ENCODE results near the gene BRSK1. TPM values are rescaled to one million over a fixed set of nuclear protein-coding genes. Genes with fewer than 3 reads are reported as not detected.

BRSK1 gene
- total RNA-seq (2022; extraction: Qiagen RNA extraction), result 2.1 to 4.9 TPM (median 3.1 TPM) in 5 replicates

DNA sequence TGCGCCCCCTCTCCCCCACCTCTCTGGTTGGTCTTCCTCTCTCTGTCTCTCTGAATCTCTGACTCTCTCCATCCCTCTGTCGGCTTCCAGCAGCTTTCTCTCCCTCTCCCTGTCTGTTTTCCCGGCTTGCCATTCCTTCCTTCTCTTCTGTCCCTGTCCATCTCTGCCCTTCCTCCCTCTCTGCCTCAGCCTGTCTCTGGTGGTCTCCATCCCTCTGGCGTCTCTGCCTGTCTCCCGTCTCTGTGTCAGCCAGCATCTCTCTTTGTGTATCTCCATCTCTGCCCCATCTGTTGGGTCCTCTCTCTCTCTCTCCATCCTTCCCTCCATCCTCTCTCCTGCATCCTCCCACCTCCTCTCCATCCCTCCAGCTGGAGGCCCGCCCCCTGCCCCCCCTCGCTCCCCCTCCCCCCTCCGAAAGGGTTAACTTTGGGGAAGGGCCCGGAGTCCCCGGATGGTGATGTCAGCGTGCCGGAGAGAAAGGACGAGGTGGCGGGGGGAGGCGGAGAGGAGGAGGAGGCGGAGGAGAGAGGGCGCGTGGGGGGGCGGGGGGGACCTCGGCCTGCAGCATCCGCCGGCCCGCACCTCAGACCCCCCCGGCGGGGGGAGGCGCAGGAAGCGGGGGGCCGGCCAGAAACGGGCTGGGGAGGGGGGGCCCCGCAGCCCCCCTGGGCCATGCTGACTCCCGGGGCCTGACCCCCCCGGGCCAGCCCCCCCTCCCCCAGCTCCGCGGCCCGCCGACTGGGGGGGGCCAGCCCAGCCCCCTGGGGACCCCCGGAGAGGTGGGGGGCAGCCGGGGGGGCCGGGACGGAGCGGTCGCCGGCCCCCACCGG, at the start of gene BRSK1:
Gene BRSK1 (plus strand): TSS at position 450 of the 830 bp plus-strand sequence. CDS start 446 bp downstream, outside the sequence.

DNA sequence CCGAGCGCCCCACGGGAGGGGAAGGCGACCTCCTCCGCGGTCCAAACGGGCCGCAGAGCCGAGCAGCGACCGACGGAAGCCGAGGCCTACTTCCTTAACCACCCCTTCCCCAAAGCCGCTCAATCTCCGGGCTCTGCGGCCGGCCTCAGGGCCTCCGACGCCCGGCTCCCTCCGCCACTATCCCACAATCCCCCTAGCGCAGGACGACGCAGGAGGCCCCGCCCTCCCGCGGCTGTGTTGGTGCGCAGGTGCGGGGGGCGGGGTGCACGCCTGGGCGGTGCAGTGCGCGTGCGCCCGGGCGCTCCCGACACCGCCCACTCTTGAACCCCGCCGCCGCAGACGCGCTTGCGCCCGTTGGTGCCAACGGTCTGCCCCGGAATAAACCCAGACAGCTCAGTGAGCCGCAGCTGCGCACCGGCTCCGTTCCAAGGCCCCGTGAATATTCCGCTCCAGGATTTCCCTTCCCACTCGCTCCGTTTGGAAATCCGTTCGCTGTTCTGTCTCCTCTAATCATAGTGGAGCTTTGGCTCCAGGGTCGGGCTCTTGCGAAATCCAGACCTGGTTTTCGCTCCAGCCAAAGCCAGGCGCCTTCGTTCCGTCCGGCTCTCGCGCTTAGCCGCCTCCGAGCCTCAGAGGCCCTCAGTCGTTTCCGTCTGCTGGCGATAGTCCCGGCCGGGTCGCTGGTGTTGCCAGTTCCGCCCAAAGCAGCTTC, 24.8 kb upstream of the BRSK1 start, which contains the start of gene PPP6R1:
Gene PPP6R1 (minus strand): TSS at position 190 of the 712 bp plus-strand sequence. CDS start 11,914 bp downstream, outside the sequence.

DNA sequence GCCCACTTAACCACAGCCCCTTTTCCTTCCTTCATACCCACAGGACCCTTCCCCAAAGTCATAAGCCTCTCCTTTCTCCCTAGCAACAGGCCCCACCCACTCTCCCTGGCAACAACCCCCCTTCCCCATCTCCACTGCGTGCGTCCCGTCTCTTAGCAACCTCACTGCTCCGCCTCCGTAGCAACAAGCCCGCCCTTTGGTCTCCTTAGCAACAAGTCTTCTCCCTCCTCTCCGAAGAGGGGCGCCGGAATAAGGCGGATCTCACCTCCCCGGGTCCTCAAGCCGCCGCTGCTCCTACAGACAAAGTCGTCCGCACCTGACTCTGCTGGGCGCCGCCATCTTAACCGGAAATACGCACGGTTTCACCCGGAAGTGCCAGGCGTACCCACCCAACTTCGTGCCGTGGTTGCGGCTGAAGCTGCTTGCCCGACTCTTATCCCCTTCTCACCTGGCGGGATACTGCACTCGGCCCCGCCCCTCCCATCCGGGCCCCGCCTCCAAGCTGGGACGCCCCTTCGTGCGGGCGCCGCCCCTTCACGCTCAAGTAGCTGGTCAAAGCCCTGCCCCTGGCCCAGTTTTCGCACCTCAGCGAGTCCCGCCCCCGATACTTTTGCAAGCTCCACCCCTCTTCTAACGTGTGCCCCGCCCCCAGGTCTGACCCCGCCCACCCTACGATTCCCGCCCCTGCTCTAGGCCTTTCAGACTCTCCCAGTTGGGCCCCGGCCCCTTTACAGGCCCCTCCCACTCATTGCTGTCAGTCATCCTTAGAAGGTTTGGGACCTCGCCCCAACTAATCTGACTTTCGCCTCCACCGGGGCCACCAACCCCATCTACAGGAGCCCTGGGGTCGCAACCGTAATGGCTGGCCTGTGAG, 3.8 kb upstream of the BRSK1 start, which contains the start of gene HSPBP1:
Gene HSPBP1 (minus strand): TSS at position 341 of the 874 bp plus-strand sequence. CDS start 502 bp downstream, outside the sequence.

DNA sequence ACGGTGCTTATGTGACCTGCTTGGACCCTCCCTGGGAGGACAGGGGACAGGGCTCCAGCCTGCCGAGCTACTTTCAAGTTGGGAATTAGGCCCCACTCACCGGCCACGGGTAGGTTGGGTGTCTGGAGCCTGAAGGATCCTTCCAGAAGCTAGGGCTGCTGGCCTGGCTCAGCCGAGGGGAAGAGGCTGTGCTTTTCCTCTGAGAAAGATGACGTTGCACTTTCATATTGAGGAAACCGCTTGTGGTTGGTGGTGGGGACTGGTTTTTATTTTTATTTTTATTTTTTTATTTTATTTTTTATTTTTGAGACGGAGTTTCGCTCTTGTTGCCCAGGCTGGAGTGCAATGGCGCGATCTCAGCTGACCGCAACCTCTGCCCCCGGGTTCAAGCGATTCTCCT, 41.4 kb downstream of the BRSK1 start, which contains the start of gene TMEM150B:
Gene TMEM150B (minus strand): TSS at position 170 of the 400 bp plus-strand sequence. CDS start 4,305 bp downstream, outside the sequence.

DNA sequence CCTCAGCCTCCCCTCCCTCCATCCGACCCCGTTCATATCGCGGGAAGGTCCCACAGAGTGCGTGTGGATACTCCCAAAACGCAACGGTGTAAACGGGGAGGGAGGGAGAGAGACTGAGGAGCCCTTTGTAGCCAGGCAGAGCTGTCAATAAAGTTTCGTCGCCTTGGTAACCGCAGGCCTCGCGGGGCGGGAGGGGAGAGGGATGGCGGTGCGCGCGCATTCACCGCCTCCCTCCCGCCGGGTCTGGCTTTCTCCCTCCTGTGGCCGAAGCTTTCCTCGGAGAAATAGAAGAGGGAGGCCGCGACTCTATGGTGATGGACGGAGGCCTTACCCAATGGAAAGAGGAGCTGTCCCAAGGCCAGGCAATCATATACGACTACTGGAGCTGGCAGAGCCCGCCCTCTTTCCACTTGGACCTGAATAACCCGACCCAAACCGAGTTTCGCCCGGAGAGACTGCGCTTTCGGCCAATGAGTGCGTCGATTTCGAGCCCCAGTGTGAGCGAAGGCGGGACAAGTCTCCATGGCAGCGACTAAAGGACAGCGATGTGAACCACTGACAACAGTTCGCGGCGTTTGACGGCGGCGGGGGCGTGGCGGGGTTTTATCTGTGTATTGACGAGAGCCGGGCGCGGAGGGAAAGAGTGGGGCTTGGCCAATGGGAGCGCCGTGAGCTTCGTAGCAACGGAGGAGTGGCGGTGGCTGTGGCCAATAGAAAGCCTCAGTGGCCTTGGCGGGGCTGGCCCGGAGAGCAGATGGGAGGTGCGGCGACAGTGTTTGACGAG, 55.5 kb downstream of the BRSK1 start, which contains the start of gene KMT5C:
Gene KMT5C (plus strand): TSS at position 772 of the 784 bp plus-strand sequence. CDS start 2,061 bp downstream, outside the sequence.

DNA sequence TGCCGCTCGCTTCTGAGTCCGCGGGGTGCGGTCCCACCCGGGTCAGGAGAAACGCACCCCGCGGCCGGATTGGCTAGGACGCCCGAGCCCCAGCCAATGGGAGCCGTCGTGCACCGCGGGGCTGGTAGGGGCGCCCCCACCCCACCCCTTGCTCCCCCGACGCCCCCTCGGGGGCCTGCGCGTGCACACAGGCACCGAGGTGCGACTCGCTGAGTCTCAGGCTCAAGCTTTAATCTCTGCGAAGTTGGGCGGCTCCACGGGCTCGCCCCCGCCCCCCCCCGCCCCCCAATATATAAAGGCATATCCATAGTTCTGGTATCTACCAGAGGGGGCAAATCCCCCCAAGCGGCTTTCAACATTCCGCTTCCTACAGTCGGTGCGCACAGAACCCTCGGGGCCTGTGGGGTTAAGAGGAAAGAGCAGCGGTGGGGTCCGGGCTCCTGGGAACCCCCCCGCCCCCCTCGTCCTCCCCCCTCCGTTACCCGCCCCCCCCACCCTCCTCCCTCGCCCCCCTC, 71.0 kb downstream of the BRSK1 start, which contains the start of gene COX6B2:
Gene COX6B2 (minus strand): TSS at position 22 of the 515 bp plus-strand sequence. CDS start 198 bp downstream, outside the sequence.

Other genes starting within 250 kb of the BRSK1 start
- 0.13 to 0.27 TPM (median 0.18 TPM) in 4 of 5 replicates, not detected in the other for gene GP6, start 245.7 kb upstream of the BRSK1 start, total RNA-seq (2022; extraction: Qiagen RNA extraction)
- gene RDH13, start 220.8 kb upstream of the BRSK1 start, total RNA-seq (2022; extraction: Qiagen RNA extraction), result 15.4 to 23.5 TPM (median 22.0 TPM) in 5 replicates
- 2.9 to 5.9 TPM (median 5.1 TPM) in 5 replicates for gene EPS8L1, start 208.1 kb upstream of the BRSK1 start, total RNA-seq (2022; extraction: Qiagen RNA extraction)
- gene PPP1R12C, start 166.4 kb upstream of the BRSK1 start, total RNA-seq (2022; extraction: Qiagen RNA extraction), result 48.3 to 84.2 TPM (median 76.7 TPM) in 5 replicates
- gene TNNT1, start 134.8 kb upstream of the BRSK1 start, total RNA-seq (2022; extraction: Qiagen RNA extraction), result 124 to 145 TPM (median 127 TPM) in 5 replicates
- 6.4 to 9.5 TPM (median 8.1 TPM) in 5 replicates for gene TNNI3, start 126.3 kb upstream of the BRSK1 start, total RNA-seq (2022; extraction: Qiagen RNA extraction)
- 3.2 to 7.0 TPM (median 5.7 TPM) in 5 replicates for gene DNAAF3, start 117.4 kb upstream of the BRSK1 start, total RNA-seq (2022; extraction: Qiagen RNA extraction)
- 1.4 to 3.7 TPM (median 2.6 TPM) in 5 replicates for gene SYT5, start 103.7 kb upstream of the BRSK1 start, total RNA-seq (2022; extraction: Qiagen RNA extraction)
- gene PTPRH, start 74.5 kb upstream of the BRSK1 start, total RNA-seq (2022; extraction: Qiagen RNA extraction), result 3.1 to 4.5 TPM (median 3.9 TPM) in 5 replicates
- 2.5 to 4.7 TPM (median 3.8 TPM) in 5 replicates for gene TMEM86B, start 55.2 kb upstream of the BRSK1 start, total RNA-seq (2022; extraction: Qiagen RNA extraction)
- gene PPP6R1, start 25.0 kb upstream of the BRSK1 start, total RNA-seq (2022; extraction: Qiagen RNA extraction), result 75.8 to 120 TPM (median 119 TPM) in 5 replicates
- gene HSPBP1, start 3.9 kb upstream of the BRSK1 start, total RNA-seq (2022; extraction: Qiagen RNA extraction), result 119 to 129 TPM (median 124 TPM) in 5 replicates
- gene TMEM150B, start 41.3 kb downstream of the BRSK1 start, total RNA-seq (2022; extraction: Qiagen RNA extraction), result not detected in 5 replicates
- gene KMT5C, start 55.9 kb downstream of the BRSK1 start, total RNA-seq (2022; extraction: Qiagen RNA extraction), result 3.2 to 5.5 TPM (median 4.9 TPM) in 5 replicates
- gene COX6B2, start 70.7 kb downstream of the BRSK1 start, total RNA-seq (2022; extraction: Qiagen RNA extraction), result 0.75 to 1.2 TPM (median 0.91 TPM) in 5 replicates
- gene GARIN5B, start 79.3 kb downstream of the BRSK1 start, total RNA-seq (2022; extraction: Qiagen RNA extraction), result 0.08 to 0.22 TPM (median 0.15 TPM) in 5 replicates
- gene IL11, start 86.5 kb downstream of the BRSK1 start, total RNA-seq (2022; extraction: Qiagen RNA extraction), result 8.4 to 11.3 TPM (median 8.6 TPM) in 5 replicates
- gene TMEM190, start 92.8 kb downstream of the BRSK1 start, total RNA-seq (2022; extraction: Qiagen RNA extraction), result 0.86 to 1.9 TPM (median 1.1 TPM) in 5 replicates
- 2.4 to 7.0 TPM (median 4.2 TPM) in 5 replicates for gene TMEM238, start 100.3 kb downstream of the BRSK1 start, total RNA-seq (2022; extraction: Qiagen RNA extraction)
- 2,624 to 3,119 TPM (median 2,807 TPM) in 5 replicates for gene RPL28, start 101.9 kb downstream of the BRSK1 start, total RNA-seq (2022; extraction: Qiagen RNA extraction)
- 251 to 469 TPM (median 409 TPM) in 5 replicates for gene UBE2S, start 123.8 kb downstream of the BRSK1 start, total RNA-seq (2022; extraction: Qiagen RNA extraction)
- gene SHISA7, start 159.3 kb downstream of the BRSK1 start, total RNA-seq (2022; extraction: Qiagen RNA extraction), result 0.02 TPM in 2 of 5 replicates, not detected in the others
- gene ISOC2, start 177.6 kb downstream of the BRSK1 start, total RNA-seq (2022; extraction: Qiagen RNA extraction), result 48.5 to 57.4 TPM (median 51.3 TPM) in 5 replicates
- 0.10 TPM in 1 of 5 replicates, not detected in the others for gene C19orf85, start 180.8 kb downstream of the BRSK1 start, total RNA-seq (2022; extraction: Qiagen RNA extraction)
- 4.2 to 7.9 TPM (median 7.2 TPM) in 5 replicates for gene ZNF628, start 192.6 kb downstream of the BRSK1 start, total RNA-seq (2022; extraction: Qiagen RNA extraction)
- gene NAT14, start 201.2 kb downstream of the BRSK1 start, total RNA-seq (2022; extraction: Qiagen RNA extraction), result 39.2 to 42.7 TPM (median 40.7 TPM) in 5 replicates
- gene SSC5D, start 204.4 kb downstream of the BRSK1 start, total RNA-seq (2022; extraction: Qiagen RNA extraction), result 0.28 to 0.84 TPM (median 0.58 TPM) in 5 replicates

All from A549 treated with dexamethasone at 1 μM for 4 hours (cell line).